ENCODE data around the gene RNF112. TPM values are rescaled to one million over a fixed set of nuclear protein-coding genes. Genes with fewer than 3 reads are reported as not detected.

The RNF112 gene
- total RNA-seq, 1 donor: 0.21 TPM

GRCh38 chr17:19381741-19382444 is 29.1 kb upstream of the RNF112 start:
- Histone ChIP-seq H3K27me3 (ENCODE audit: insufficient read depth, low read length) (no peaks in the 10 kb centered on the region), H3K4me3 (ENCODE audit: low read length) (no peak overlapping the region), H3K4me1 (ENCODE audit: insufficient read depth, low read length) (peaks cover 43% of the 10 kb centered on the region), H3K9me3 (ENCODE audit: low read depth, low read length) (no peaks in the 10 kb centered on the region)

GRCh38 chr17:19382531-19383444 is 28.2 kb upstream of the RNF112 start:
- Histone ChIP-seq H3K4me3 (ENCODE audit: low read length) (no peak overlapping the region), H3K9me3 (ENCODE audit: low read depth, low read length) (no peaks in the 10 kb centered on the region), H3K27me3 (ENCODE audit: insufficient read depth, low read length) (no peaks in the 10 kb centered on the region), H3K4me1 (ENCODE audit: insufficient read depth, low read length) (peaks cover 47% of the 10 kb centered on the region)

GRCh38 chr17:19383681-19384470 is 27.2 kb upstream of the RNF112 start:
- Histone ChIP-seq H3K27me3 (ENCODE audit: insufficient read depth, low read length) (no peaks in the 10 kb centered on the region), H3K4me3 (ENCODE audit: low read length) (no peak overlapping the region), H3K4me1 (ENCODE audit: insufficient read depth, low read length) (peaks cover 54% of the 10 kb centered on the region), H3K9me3 (ENCODE audit: low read depth, low read length) (no peaks in the 10 kb centered on the region)

GRCh38 chr17:19384723-19385391 is 26.2 kb upstream of the RNF112 start:
- Histone ChIP-seq H3K27me3 (ENCODE audit: insufficient read depth, low read length) (no peaks in the 10 kb centered on the region), H3K4me1 (ENCODE audit: insufficient read depth, low read length) (peaks cover 52% of the 10 kb centered on the region), H3K4me3 (ENCODE audit: low read length) (no peak overlapping the region), H3K9me3 (ENCODE audit: low read depth, low read length) (no peaks in the 10 kb centered on the region)

GRCh38 chr17:19385521-19385983 is 25.5 kb upstream of the RNF112 start:
- Histone ChIP-seq H3K4me1 (ENCODE audit: insufficient read depth, low read length) (peaks cover 52% of the 10 kb centered on the region), H3K4me3 (ENCODE audit: low read length) (no peak overlapping the region), H3K27me3 (ENCODE audit: insufficient read depth, low read length) (no peaks in the 10 kb centered on the region), H3K9me3 (ENCODE audit: low read depth, low read length) (no peaks in the 10 kb centered on the region)

GRCh38 chr17:19386051-19386929 is 24.7 kb upstream of the RNF112 start:
- Histone ChIP-seq H3K9me3 (ENCODE audit: low read depth, low read length) (no peaks in the 10 kb centered on the region), H3K4me1 (ENCODE audit: insufficient read depth, low read length) (peaks cover 52% of the 10 kb centered on the region), H3K4me3 (ENCODE audit: low read length) (no peak overlapping the region), H3K27me3 (ENCODE audit: insufficient read depth, low read length) (no peaks in the 10 kb centered on the region)

- Histone ChIP-seq H3K27me3 (ENCODE audit: insufficient read depth, low read length) (no peaks in the 10 kb centered on the region), H3K9me3 (ENCODE audit: low read depth, low read length) (no peaks in the 10 kb centered on the region), H3K4me1 (ENCODE audit: insufficient read depth, low read length) (peaks cover 52% of the 10 kb centered on the region), H3K4me3 (ENCODE audit: low read length) (no peak within 1 kb of the TSS)
Observed at GRCh38 chr17:19386974-19387920, 23.8 kb upstream of the RNF112 start, which contains the start of gene MFAP4. TSS of gene MFAP4 (minus strand) at chr17:19387190. CDS start at chr17:19387155, 35 bp downstream.

- H3K4me3 ChIP-seq (ENCODE audit: low read length): no peak overlapping the region
- peaks cover 52% of the 10 kb centered on the region for H3K4me1 ChIP-seq (ENCODE audit: insufficient read depth, low read length)
- H3K9me3 ChIP-seq (ENCODE audit: low read depth, low read length): no peaks in the 10 kb centered on the region
- no peaks in the 10 kb centered on the region for H3K27me3 ChIP-seq (ENCODE audit: insufficient read depth, low read length)
Observed at GRCh38 chr17:19387921-19388521, 23.0 kb upstream of the RNF112 start.

- H3K9me3 ChIP-seq (ENCODE audit: low read depth, low read length): no peaks in the 10 kb centered on the region
- H3K4me1 ChIP-seq (ENCODE audit: insufficient read depth, low read length): peaks cover 52% of the 10 kb centered on the region
- H3K4me3 ChIP-seq (ENCODE audit: low read length): no peak overlapping the region
- H3K27me3 ChIP-seq (ENCODE audit: insufficient read depth, low read length): no peaks in the 10 kb centered on the region
Observed at GRCh38 chr17:19388791-19389785, 21.9 kb upstream of the RNF112 start.

GRCh38 chr17:19390951-19391350 is 20.1 kb upstream of the RNF112 start:
- H3K4me3 ChIP-seq (ENCODE audit: low read length): no peak overlapping the region
- H3K27me3 ChIP-seq (ENCODE audit: insufficient read depth, low read length): no peaks in the 10 kb centered on the region
- no peaks in the 10 kb centered on the region for H3K9me3 ChIP-seq (ENCODE audit: low read depth, low read length)
- H3K4me1 ChIP-seq (ENCODE audit: insufficient read depth, low read length): peaks cover 34% of the 10 kb centered on the region

GRCh38 chr17:19391432-19391831 is 19.6 kb upstream of the RNF112 start:
- H3K9me3 ChIP-seq (ENCODE audit: low read depth, low read length): no peaks in the 10 kb centered on the region
- no peak overlapping the region for H3K4me3 ChIP-seq (ENCODE audit: low read length)
- H3K4me1 ChIP-seq (ENCODE audit: insufficient read depth, low read length): peaks cover 29% of the 10 kb centered on the region
- no peaks in the 10 kb centered on the region for H3K27me3 ChIP-seq (ENCODE audit: insufficient read depth, low read length)
